Activated CD4-positive, alpha-beta T cell treated with anti-CD3 and anti-CD28 coated beads, Interleukin-2, amount 50 U/mL, for 24 hours (primary cell): Measurements from ENCODE around the gene NLRP5.
"Not testable (repeated sequence)": the region's sequence is repeated elsewhere in the genome, so short reads cannot be mapped to it uniquely, and the experiment has no call there.

ENCODE experiments used
- DNase-seq, 2 donors: peaks; one replicate each; pipeline ENCODE4 v3.0.0-alpha.2; 2020; ENCODE audit warnings: low read depth in 1 of 2, low spot score in 1 of 2

NLRP5 gene

DNA sequence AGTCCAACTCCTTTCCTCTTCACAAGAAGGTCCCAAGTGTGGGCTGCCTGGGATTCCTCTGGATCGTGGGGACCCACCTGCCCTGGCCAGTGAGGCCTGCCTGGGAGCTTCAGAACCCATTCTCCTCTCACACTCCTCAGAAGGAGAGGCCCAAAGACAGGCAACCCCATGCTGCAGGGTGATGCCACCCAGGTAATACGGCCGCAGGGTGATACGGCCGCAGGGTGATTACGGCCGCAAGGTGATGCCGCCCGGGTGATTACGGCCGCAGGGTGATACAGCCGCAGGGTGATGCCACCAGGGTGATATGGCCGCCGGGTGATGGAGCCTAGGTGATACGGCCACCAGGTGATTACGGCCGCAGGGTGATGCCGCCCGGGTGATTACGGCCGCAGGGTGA lies 111.7 kb downstream of the NLRP5 start:
- DNase-seq = not testable (repeated sequence)

DNA sequence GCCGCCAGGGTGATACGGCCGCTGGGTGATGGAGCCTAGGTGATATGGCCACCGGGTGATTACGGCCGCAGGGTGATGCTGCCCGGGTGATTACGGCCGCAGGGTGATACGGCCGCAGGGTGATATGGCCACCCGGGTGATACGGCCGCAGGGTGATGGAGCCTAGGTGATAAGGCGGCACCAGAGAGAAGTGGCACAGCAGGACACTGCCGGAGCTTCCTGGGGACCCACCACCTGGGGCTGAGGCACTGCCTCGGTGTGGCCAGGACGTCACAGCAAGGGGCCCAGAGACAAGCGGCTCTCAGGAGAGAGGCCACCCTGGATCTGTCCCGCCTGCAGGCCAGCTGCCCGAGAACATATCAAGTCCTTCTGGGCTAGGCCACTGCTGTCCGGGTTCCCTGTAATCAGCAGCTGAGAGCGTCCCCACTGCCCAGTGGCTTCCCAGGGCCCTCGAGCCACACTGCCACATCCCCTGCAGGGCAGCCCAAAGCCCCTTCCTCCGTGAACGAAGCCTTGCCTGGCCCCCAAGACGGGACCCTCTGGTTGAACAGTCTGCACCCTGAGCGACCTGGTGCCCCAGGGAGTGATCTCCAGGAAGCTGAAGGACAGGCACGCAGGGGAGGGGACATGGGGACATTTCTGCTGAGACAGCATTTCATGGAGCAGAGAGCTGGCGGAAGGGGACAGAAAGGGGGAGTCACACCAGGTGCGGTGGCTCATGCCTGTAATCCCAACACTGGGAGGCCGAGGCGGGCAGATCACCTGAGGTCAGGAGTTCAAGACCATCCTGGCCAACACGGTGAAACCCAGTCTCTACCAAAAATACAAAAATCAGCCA lies 112.4 kb downstream of the NLRP5 start:
- DNase-seq = no peak

DNA sequence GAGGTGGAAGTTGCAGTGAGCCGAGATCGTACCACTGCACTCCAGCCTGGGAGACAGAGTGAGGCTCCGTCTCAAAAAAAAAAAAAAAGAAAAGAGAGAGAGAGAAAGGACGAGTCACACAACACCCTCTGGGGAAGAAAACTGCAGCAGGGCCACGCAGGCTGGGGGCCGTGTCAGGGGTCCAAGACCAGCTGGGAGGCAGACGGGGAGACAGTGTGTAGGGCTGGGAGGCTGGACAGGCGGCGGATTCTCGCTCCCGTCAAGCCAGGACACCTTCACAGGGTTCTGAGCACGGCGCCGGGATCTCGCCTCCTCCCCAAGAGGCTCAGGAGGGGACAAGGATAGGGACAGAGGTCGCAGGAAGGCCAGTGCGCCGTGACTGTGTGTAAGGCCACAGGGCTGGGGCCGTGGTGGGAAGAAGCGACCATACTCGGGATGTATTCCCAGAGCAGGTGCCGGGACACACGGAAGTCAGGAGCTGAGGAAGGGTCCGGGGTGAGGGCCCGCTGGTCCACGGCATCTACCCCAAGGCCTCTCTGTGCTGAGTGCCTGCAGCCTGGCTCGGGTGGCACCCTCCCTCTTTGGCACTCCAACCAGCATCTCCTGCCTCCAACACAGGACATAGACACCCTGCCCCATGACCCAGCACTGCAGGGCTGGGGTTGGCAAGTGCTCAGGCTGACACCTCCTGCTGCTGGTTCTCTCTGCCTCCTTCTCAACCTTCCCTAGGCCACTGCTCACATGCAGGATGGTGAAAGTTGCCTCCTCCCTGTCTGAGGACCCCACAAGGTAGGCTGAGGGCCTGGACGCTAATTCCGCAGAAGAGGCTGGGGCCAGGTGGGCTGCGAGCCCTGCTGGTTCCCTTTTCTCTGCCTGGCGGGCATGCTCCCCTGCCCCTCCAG lies 113.3 kb downstream of the NLRP5 start:
- DNase-seq = no peak

DNA sequence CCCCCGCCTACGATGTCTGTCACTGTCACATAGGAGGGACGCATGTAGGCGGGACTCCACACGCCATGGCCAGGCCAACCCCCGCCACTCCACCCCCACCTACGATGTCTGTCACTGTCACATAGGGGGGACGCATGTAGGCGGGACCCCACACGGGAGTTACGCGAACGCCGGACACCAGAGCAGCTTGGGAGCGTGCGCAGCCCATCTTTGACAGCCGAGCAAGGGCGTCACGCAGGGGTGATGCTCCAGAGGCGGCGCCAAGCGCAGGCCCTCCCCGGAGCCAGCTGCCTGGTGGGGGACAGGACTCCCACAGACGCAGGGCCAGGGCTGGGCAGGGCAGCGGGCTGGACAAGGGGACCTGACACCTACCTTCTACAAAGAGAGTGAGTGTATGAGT lies 114.5 kb downstream of the NLRP5 start:
- DNase-seq = no peak

DNA sequence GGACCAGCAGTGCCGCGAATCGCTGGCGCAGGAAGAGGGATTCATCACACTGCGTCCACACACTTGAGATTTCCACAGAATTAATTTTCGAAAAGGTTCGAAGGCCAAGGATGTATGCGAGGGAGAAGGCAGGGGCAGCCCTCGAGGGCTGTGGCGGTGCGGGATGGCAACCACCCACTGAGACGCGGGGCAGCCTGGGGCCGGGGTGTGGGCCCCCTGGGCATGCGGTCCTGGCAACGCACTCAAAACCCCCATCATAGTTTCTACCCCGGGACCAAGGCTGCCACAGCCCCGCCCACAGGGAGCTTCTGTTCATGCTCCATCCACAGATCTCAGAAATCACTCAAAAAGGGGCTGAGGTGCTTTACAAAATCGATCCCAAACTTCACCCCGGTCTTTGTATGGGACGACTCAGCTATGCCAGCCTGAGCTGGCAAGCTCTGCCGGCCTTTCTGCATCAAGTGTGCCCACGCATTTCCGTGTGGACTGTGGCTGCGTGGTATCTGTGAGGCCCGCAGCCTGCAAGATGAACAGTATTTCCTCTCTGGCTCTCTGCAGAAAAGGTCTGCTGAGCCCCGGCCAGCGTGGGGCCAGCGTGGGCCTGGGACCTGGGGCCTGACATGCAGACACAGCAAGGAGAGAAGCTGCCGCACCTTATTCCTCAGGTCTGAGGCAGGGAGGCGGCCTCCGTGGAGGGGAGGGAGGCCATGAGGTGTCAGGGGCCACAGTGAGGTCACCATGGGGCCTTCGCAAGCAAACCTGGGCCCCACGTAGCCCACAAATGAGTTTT lies 115.4 kb downstream of the NLRP5 start:
- DNase-seq = no peak

DNA sequence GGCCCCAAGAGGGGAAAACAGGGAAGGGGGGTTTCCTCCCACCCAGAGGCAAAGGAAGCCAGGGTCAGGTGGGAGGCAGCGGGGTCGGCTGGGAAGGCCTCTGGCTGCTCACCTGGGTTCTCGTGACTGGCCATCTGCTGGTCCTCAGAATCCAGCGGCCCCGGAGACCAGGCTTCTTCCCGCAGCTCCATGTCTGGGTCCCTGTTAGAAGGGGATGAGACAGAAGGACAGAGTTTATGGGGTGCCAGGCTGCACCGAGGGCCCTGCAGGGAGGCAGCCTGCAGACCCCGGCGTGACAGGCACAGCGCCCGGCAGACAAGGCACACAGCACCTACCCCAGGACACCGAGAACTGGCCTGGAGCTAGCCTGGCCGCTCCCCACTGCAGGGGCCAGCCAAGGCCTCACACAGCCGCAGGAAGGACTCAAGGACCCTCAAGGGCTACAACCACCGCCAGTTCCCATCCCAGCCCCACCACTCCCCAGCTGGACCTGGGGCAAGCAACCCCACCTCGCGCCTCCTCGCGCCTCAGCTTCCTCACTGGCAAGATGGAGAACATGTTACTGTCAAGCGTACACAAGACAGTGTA lies 116.5 kb downstream of the NLRP5 start:
- no peak for DNase-seq

DNA sequence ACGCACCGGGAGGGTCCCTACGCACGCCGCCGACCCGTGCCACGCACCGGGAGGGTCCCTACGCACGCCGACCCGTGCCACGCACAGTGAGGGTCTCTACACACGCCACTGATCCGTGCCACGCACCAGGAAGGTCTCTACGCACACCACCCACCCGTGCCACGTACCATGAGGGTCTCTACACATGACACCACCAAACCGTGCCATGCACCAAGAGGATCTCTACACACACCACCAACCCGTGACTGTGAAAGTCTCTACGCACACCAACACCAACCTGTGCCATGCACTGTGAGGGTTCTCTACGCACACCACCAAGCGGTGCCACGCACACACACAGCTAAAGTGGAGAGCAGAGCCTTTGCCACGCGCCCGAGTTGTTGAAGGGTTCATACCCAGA lies 117.8 kb downstream of the NLRP5 start:
- no peak for DNase-seq

DNA sequence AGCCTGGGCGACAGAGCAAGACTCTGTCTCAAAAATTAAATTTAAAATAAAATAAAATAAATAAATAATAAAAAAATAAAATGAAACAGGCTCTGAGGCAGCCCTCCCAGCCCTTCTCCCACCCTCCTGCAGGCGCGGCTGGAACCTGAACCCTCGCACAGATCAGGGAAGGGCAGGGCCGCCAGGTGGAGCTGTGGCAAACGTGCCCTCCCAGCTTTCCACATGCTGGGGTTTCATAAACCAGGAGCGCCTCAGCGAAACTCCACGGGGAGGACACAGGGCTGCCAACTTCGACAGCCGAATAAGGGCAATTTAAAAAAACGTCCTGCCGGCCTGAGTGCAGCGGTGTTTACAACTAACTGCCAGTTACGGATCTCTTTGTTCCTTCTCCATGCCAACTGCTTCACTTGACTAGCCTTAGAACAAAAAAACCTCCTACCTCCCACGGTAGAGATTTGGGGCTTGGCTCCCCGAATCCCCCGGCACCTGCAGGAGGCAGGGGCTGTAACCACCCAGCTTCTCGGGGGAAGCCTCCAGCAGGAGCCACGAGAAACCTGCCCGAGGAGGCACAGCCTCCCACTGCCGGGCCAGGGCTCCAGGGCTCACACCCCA lies 118.6 kb downstream of the NLRP5 start:
- DNase-seq = no peak

DNA sequence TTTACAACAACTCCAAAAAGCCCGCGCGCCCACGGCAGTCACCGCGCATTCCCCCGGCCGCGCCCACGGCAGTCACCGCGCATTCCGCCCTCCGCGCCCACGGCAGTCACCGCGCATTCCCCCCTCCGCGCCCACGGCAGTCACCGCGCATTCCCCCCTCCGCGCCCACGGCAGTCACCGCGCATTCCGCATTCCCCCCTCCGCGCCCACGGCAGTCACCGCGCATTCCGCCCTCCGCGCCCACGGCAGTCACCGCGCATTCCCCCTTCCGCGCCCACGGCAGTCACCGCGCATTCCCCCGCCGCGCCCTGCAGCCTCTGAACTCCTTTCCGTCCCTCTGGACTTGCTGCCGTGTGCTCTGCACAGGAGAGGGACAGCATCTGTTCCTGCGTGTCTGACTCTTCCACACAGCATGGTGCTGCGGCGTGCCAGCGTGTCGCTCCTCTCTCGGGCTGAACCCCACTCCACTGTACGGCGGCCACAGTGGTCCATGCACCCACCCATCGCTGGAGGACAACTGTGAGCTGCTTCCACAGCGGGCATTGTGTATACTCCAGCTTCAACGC lies 119.3 kb downstream of the NLRP5 start:
- DNase-seq = not testable (repeated sequence)

DNA sequence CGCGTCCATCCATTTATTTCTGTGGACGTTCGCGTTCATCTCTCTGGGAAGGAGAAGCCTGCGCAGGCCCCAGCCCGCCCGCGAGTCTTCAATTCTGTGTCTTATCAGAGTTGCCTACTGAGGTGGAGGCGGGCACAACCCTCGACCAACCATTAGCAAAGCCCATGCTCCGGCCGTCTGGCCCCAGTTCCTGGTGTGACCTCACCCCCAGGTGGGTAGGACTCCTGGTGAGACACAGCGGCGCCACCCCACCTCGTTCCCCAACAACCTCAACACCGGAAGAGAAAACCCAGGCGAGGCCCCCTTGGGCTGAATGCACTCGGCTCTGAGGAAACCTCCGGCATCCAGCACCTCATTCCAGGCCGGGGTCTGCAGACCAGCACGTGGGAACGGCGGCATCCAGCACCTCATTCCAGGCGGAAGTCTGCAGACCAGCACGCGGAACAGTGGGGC lies 119.8 kb downstream of the NLRP5 start:
- no peak for DNase-seq

DNA sequence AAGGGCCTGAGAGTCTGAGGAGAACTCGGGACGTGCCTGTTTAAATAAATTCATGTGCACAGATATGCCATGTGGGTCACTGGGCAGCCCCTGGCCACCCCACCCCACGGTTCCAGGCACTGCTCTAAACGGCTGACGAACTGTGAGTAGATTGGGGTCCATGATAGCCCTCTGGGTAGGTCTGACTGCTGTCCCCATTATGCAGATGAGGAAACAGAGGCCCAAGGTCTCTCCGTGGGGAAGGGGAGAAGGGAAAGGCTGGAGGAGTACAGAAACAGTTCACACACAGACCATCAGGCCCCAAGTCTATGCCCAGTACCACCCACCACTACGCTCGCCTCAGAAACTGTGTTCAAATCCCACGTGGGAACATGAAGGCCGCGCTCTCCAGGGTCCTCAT lies 120.4 kb downstream of the NLRP5 start:
- DNase-seq = no peak

DNA sequence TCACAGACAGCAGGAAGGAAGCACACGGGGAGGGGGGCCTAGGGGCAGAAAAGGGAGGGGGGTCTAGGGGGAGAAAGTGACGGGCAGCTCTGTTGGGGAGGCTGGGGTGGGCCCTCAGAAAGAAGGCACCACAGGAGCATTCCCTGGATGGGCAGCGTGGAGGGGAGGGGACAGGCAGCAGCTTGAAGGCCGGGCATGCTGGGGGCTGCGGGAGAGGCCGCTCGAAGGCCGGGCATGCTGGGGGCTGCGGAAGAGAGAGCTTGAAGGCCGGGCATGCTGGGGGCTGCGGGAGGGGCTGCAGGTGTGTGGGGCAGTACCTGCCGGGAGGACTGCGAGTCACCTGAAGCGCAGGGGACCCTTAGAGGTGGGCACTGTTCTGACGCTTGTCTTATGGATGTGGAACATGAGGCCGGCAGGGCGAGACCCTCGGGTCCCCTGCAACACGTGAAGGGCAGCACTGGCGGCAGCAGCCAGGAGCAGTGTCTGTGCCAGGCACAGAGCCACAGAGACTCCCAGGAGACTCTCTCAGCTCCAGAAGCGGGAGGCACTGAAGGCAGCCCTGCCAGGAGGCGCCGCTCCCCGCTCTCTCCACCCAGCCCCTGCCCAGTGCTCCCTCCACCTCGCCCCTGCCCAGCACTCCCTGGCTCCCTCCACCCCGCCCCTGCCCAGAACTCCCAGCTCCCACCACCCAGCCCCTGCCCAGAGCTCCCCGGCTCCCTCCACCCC lies 121.2 kb downstream of the NLRP5 start:
- no peak for DNase-seq

DNA sequence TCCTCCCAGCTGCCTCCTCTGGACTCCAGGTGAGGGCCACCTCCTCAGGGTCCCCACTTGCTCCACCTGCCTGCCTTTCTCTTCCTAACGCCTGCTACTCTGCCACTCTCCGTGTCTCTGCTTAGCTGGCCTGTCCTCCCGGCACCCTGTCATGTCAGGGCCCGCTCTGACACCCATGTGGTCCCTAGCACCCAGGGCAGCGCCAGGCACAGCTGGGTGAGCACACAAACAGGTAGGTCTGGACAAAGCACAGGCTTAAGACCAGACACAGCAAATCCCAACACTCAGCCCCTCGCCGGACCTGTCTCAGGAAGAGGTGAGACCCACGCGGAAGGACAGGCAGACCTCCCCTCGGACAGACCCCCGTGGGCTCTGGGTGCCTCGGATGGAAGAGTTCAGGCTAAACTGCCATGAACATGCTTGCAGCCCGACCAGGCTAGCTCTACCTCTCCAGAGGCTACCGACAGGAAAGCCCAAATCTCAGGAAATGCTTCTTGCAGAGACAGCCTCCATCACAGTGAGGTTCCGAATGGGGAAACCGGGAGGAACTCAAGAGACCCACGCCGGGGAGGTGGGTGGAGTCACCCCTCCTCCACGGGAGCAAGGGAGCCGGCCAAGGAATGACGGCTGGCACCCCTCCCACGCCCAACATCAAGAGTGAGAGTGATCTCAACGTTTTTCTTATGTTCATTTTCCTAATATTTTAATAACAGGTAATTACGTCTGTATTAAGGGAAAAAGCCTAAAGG lies 122.0 kb downstream of the NLRP5 start:
- no peak for DNase-seq

DNA sequence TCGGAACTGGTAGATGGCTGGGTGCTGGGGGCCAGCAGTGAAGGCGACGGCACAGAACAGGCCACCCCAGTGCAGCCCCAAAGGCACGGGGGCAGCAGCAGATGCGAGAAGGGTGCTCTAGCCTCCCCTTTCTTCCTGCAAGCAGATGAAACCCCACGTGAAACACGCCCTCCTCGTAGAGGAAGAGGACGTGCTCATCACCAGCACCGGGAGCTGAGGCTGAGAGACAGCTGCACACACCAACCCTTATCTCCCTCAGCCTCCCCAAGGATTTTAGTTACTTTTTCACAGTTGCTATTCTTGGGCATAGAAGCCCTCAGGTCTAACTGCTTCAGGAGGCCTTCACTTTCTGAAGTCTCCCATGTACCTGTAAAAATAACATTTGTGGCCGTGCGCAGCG lies 122.7 kb downstream of the NLRP5 start:
- DNase-seq = no peak

DNA sequence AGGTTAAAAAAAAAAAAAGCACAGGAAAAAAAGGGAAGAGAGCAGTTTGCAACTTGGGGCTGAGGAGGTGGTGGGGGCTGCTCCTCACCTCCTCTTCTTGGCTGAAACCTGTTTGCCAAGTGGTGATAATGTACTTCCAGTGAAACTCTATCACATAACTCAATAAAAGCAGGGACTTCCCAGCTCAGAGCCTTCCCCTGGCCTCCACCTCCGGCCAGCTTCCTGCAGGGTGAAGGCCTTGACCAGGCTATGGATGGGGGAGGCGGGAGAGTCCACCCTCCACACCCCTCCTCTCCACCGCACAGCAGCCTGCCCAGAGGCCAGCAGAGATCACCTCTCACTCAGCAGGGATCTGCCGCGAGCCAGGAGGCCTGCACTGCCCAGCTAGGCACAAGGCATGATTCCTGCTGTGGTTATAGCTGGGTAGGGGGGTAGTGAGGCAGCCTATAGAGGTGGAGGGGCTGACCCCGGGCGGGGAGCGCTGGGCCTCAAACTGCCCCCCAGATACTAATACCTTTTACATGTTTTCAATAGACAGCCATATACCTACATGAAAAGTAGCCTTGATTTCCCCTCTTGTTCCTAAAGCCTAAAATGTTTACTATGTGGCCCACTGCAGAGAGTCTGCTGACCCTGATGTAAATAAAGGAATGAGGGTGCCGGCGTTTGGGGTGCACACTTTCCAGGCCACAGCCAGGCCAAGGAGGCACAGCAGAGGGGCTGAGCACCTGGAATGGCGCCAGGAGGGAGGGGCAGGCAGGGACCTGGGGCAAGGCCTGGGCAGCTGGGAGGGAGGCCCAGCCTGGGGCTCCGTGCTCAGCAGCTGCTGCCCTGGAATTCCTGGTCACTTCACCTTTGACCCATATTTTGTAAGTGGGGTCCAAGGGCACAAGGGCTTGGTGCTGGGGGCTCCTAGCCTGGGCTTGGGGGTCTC lies 124.2 kb downstream of the NLRP5 start:
- DNase-seq = no peak
